ENCODE measurements around the gene SSR1.

The SSR1 gene

DNA sequence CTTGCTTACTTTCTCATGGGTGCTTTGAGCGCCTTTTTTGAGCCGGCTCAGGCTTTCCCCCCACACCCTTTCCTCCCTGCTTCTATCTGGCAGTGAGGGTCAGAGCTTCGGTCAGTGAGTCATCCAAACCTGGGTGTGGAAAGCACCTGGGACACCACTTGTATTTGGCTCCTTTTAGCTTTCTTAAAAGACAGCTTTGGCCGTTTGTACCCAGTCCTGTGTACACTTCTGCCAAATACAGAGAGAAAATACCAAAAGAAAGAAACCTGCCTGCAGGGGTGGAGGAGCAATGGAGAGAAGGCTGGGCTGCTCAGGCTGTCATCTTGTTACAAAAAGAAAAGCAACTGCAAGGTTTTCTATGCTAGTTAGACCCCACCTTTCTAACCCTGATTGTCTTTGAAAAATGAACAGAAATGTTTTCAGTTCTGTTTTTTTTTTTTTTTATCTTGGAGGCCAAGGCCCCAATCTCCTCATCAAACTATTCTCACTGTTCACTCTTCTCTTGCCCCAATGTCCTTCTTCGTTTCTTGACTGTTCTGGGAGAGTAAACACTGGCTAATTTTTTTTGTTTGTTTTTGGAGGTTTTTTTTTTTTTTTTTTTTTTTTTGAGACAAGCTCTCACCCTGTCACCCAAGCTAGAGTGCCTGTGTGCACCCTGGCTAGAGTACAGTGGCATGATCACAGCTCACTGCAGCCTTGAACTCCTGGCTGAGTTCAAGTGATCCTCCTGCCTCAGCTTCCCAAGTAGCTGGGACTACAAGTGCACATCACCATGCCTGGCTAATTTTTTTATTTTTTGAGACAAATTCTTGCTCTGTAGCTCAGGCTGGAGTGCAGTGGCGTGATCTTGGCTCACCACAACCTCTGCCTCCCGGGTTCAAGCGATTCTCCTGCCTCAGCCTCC lies 76.4 kb downstream of the SSR1 start:
- no peak for DNase-seq

DNA sequence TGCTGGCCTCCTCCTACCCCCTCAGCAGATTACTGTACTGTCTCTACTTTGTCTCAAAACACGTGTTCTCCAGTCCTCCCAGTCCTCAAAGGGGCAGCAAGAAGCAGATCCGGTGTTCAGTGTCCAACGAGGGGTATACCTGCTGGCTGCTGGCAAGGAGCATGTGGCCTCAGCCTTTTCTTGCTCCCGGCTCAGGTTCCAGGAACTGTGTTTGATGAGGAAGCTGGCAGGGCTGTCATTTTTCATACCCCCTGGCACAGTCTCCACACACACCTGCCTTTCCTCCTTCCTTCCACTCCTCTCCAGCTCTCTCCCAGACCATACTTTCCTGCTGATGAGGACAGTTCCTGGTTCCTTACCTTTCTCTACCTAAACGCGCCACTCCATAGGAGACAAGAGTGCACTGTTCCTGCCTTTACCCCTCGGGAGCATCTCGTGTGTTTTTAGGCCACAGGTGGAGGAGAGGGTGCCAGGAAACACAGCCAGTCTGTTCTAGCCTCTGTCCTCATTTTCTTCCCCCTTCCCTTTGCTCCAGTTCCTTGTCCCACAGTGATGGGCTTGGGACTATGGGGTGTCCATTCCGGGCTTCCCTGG lies 77.2 kb downstream of the SSR1 start:
- no peak for DNase-seq

DNA sequence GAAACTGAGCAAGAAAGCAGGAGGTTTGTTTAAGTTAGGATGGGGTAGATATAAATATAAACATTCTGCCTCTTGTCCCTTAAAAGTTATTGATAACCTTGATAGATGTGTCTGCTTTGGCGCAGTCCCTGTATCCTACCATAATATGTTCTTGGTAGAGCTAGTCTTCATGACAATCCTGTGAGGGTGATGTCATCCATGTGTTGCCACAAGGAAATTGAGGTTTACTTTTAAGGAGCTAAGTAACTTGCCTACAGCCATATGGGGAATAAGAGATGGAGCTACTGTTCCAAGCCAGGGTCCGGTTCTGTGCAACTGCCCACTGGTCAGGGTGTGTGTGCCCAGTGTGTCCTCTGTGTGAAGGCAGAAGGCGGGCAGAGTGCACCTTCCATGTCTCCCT lies 78.5 kb downstream of the SSR1 start:
- DNase-seq = no peak

DNA sequence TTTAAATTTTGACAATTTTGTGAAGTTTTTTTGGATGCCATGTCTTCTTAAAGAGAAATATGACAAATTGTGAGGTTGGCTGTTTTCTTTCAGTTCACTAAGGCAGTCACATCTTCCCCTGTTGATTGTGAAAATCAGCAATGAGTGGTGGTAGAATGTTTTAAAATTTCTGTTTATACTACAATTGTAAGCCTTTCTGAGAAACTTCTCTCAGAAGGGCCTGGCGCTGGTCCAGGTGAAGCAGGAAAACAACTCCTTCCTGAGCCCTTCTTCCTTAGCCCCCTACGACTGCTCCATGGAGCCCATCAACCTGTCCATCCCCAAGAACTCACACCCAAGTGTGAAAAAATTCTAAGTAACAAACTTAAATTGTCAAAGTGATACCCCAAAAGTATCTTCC lies 80.6 kb downstream of the SSR1 start:
- DNase-seq = no peak

DNA sequence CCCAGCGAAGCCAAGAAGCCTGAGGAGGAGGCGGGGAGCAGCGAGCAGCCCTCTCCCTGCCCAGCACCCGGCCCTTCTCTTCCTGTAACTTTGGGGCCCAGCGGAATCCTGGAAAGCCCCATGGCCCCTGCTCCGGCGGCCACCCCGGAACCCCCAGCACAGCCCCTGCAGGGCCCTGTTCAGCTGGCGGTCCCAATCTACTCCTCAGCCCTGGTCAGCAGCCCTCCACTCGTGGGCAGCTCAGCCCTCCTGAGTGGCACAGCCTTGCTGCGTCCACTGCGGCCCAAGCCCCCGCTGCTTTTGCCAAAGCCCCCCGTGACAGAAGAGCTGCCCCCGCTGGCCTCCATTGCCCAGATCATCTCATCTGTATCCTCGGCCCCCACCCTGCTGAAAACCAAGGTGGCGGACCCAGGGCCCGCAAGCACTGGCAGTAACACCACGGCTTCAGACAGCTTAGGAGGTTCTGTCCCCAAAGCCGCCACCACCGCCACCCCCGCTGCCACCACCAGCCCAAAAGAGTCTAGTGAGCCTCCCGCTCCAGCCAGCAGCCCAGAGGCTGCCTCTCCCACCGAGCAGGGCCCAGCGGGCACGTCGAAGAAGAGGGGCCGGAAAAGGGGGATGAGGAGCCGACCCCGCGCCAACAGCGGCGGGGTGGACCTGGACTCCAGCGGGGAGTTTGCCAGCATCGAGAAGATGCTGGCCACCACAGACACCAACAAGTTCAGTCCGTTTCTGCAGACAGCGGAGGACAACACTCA lies 81.9 kb downstream of the SSR1 start:
- no peak for DNase-seq

GRCh38 chr6:7230327-7230691 lies 82.7 kb downstream of the SSR1 start:
- DNase-seq = no peak

- DNase-seq = no peak
Observed at GRCh38 chr6:7229376-7230326, 83.3 kb downstream of the SSR1 start.

- no peak for DNase-seq
Observed at GRCh38 chr6:7228662-7229375, 84.2 kb downstream of the SSR1 start.

GRCh38 chr6:7224731-7225130 lies 88.3 kb downstream of the SSR1 start:
- no peak for DNase-seq

DNA sequence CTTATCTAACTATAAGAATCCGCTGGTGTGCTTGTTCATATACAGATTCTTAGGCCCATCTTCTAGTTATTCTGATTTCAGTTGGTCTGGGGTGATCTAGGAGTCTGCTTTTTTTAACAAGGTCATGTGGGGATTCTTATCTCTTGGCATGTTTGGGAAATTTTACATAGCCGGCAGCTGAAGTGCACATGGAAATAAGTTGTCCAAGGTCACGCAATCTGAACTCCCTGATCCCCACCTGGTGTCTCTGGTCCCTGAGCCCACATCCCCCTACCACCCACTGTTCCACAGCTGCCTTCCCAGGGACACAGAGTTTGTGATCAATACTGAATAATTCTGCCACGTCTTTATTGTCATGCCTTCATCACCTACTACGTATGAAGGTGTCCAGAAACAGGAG lies 90.8 kb downstream of the SSR1 start:
- no peak for DNase-seq

DNA sequence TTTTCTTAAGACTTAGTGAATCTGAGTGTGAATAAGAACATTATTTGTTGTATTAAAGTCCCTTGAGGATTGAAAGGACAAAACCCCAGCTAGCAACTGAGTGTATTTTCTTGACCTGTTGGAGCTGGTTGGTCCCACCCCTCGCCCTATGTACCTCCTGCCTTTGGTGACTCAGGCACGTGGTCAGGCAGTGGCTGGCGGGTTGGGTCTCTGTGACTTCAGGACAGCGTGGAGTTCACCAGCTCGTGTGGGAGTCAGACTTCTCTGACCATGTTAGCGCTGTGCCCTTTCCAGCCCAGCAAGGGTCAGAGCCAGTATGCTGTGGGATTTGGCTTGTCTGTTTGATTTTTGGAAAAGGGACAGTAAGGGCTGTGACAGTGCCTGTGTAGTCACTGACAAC lies 93.7 kb downstream of the SSR1 start:
- DNase-seq = peak; percentile 25

GRCh38 chr6:7218406-7218988 lies 94.5 kb downstream of the SSR1 start:
- no peak for DNase-seq

All from activated CD4-positive, alpha-beta T cell treated with anti-CD3 and anti-CD28 coated beads for 48 hours (primary cell).